Measurements from ENCODE around the gene ADAM33. TPM values are rescaled to one million over a fixed set of nuclear protein-coding genes. Genes with fewer than 3 reads are reported as not detected.

ADAM33 gene
- total and polyA plus RNA-seq, 4 donors, result 0.11 to 1.2 (median 0.60) TPM

DNA sequence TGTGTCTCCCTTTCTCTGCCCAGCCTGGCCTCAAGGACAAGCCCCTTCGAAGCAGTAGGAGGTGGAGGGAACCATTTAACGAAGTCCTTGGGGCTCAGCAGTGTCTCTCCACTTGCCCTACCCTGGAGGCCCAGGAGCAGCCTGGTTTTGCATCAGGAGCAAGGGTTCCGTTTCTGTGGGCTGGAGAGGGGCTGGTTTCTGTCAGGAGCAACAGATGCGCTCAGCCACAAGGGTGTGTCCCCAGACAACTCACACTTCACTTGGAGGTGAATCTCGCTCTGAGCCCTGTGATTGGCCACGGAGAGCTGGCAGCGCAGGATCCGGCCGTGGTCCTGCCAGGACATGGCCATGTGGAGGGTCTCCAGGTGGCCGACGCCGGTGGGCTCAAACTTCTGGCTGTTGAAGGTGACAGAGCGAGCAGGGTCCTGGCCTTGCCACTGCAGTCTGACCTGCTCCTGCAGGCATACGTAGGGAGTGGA is 23.7 kb upstream of the ADAM33 start:
- Histone ChIP-seq H3K4me1 (ENCODE audit: control insufficient read depth in 4 of 4, insufficient read depth in 4 of 4, low read length in 3 of 4) (no peaks in the 10 kb centered on the region), H3K4me3 (ENCODE audit: low read depth in 1 of 3, low read length in 3 of 3) (no peak overlapping the region), H3K27me3 (ENCODE audit: control insufficient read depth in 4 of 4, insufficient read depth in 4 of 4, low read length in 3 of 4) (no peaks in the 10 kb centered on the region), H3K27ac (ENCODE audit: low read depth in 1 of 2, low read length in 2 of 2) (no peak overlapping the region), H3K9me3 (ENCODE audit: control insufficient read depth in 4 of 4, low read length in 3 of 4) (no peaks in the 10 kb centered on the region), H3K9ac (ENCODE audit: low read depth in 1 of 2, low read length in 2 of 2) (no peak overlapping the region), H3K36me3 (ENCODE audit: control insufficient read depth in 4 of 4, insufficient read depth in 3 of 4, low read depth in 1 of 4, low read length in 3 of 4) (no peaks in the 10 kb centered on the region)
- 81% methylated on average over 14 of the region's 14 CpGs for WGBS
- DNase-seq (ENCODE audit: low spot score), result no peak
- TF ChIP-seq, protein P1, sequence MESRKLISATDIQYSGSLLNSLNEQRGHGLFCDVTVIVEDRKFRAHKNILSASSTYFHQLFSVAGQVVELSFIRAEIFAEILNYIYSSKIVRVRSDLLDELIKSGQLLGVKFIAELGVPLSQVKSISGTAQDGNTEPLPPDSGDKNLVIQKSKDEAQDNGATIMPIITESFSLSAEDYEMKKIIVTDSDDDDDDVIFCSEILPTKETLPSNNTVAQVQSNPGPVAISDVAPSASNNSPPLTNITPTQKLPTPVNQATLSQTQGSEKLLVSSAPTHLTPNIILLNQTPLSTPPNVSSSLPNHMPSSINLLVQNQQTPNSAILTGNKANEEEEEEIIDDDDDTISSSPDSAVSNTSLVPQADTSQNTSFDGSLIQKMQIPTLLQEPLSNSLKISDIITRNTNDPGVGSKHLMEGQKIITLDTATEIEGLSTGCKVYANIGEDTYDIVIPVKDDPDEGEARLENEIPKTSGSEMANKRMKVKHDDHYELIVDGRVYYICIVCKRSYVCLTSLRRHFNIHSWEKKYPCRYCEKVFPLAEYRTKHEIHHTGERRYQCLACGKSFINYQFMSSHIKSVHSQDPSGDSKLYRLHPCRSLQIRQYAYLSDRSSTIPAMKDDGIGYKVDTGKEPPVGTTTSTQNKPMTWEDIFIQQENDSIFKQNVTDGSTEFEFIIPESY (IDR thresholded peaks at IDR 0.05), result no peak
- TF ChIP-seq JUND (IDR thresholded peaks at IDR 0.05) (no peak), FOXA1 (IDR thresholded peaks at IDR 0.05) (no peak)
- TF ChIP-seq, protein P2, sequence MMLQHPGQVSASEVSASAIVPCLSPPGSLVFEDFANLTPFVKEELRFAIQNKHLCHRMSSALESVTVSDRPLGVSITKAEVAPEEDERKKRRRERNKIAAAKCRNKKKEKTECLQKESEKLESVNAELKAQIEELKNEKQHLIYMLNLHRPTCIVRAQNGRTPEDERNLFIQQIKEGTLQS (IDR thresholded peaks at IDR 0.05), result no peak

DNA sequence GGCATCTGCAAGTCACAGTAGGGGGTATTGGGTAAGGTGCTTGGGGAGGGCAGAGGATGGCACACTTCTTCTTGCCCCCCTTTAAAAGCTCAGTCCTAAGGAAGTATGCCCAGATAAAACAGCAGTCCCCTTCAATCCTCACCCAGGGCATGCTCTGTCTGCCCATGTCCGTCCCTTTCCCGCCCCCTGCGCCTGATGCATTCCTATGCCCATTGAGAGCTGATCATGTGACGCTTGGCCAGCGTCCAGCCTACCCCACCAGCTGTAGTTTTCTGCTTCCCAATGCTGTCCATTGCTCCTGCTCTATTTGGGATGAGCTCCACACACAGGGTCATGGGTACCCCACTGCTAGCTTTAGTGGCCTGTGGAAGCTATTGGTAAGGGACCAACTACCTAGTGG is 22.3 kb upstream of the ADAM33 start:
- DNase-seq (ENCODE audit: low spot score), result no peak
- Histone ChIP-seq H3K9ac (ENCODE audit: low read depth in 1 of 2, low read length in 2 of 2) (no peak overlapping the region), H3K36me3 (ENCODE audit: control insufficient read depth in 4 of 4, insufficient read depth in 3 of 4, low read depth in 1 of 4, low read length in 3 of 4) (no peaks in the 10 kb centered on the region), H3K4me1 (ENCODE audit: control insufficient read depth in 4 of 4, insufficient read depth in 4 of 4, low read length in 3 of 4) (no peaks in the 10 kb centered on the region), H3K27me3 (ENCODE audit: control insufficient read depth in 4 of 4, insufficient read depth in 4 of 4, low read length in 3 of 4) (no peaks in the 10 kb centered on the region), H3K4me3 (ENCODE audit: low read depth in 1 of 3, low read length in 3 of 3) (no peak overlapping the region), H3K9me3 (ENCODE audit: control insufficient read depth in 4 of 4, low read length in 3 of 4) (no peaks in the 10 kb centered on the region), H3K27ac (ENCODE audit: low read depth in 1 of 2, low read length in 2 of 2) (no peak overlapping the region)
- 74% methylated on average over 5 of the region's 5 CpGs for WGBS
- TF ChIP-seq, protein P3, sequence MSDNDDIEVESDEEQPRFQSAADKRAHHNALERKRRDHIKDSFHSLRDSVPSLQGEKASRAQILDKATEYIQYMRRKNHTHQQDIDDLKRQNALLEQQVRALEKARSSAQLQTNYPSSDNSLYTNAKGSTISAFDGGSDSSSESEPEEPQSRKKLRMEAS (IDR thresholded peaks at IDR 0.05), result no peak
- TF ChIP-seq FOXA1 (IDR thresholded peaks at IDR 0.05) (no peak), YY1 (IDR thresholded peaks at IDR 0.05) (no peak), HNF4A (conservative IDR thresholded peaks at IDR 0.05) (no peak)
- TF ChIP-seq, protein P2 (IDR thresholded peaks at IDR 0.05), result no peak

DNA sequence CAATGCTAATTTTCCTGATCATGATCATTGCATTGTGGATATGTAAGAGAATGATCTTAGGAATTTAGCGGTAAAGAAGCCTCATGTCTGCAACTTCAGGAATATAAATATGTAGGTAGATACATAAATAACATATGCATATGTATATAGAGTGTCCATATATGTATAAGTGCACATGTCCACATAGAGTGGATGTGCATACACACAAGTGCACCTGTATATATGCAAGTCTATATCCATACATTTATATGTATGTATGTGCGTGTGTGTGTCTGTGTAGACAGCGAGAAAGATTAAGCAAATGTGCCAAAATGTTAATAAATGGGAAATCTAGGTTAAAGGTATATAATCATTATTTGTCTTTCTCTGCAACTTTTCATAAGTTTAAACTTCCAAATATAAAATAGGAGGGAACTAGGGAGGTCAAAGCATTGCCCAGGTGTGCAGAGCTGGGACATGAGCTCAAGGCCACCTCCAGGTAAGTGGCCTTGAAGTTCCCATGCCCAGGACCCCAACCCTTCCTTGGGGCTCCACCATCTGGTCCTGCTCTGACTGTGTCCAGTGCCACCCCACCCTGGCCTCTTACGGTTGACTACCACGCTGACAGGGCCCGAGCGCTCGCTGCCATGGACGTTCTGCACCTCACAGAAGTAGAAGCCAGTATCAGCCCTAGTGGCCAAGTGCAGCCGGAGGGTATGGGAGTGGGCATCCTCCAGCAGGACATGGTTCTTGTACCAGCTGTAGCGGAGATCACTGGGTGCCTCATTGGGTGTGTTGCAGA is 21.0 kb upstream of the ADAM33 start:
- no peak overlapping the region for H3K9ac ChIP-seq (ENCODE audit: low read depth in 1 of 2, low read length in 2 of 2)
- H3K9me3 ChIP-seq (ENCODE audit: control insufficient read depth in 4 of 4, low read length in 3 of 4), result no peaks in the 10 kb centered on the region
- TF ChIP-seq, protein P2 (IDR thresholded peaks at IDR 0.05), result no peak
- TF ChIP-seq, protein P1 (IDR thresholded peaks at IDR 0.05), result no peak
- TF ChIP-seq FOXA1 (IDR thresholded peaks at IDR 0.05), result no peak
- no peak for TF ChIP-seq GABPA (IDR thresholded peaks at IDR 0.05 in 1 of 2, conservative IDR thresholded peaks at IDR 0.05 in 1 of 2)
- no peak for TF ChIP-seq TAF1 (conservative IDR thresholded peaks at IDR 0.05)
- TF ChIP-seq SP1 (IDR thresholded peaks at IDR 0.05), result no peak
- TF ChIP-seq FOXA2 (IDR thresholded peaks at IDR 0.05), result no peak
- TF ChIP-seq RAD21 (IDR thresholded peaks at IDR 0.05), result no peak
- no peak for TF ChIP-seq EGR1 (IDR thresholded peaks at IDR 0.05; ENCODE audit: low read depth in 2 of 2)
- TF ChIP-seq YY1 (IDR thresholded peaks at IDR 0.05), result no peak
- TF ChIP-seq, protein P3 (IDR thresholded peaks at IDR 0.05), result no peak
- no peaks in the 10 kb centered on the region for H3K36me3 ChIP-seq (ENCODE audit: control insufficient read depth in 4 of 4, insufficient read depth in 3 of 4, low read depth in 1 of 4, low read length in 3 of 4)
- no peaks in the 10 kb centered on the region for H3K27me3 ChIP-seq (ENCODE audit: control insufficient read depth in 4 of 4, insufficient read depth in 4 of 4, low read length in 3 of 4)
- H3K4me3 ChIP-seq (ENCODE audit: low read depth in 1 of 3, low read length in 3 of 3), result no peak overlapping the region
- no peak overlapping the region for H3K27ac ChIP-seq (ENCODE audit: low read depth in 1 of 2, low read length in 2 of 2)
- 96% methylated on average over 11 of the region's 11 CpGs for WGBS
- no peaks in the 10 kb centered on the region for H3K4me1 ChIP-seq (ENCODE audit: control insufficient read depth in 4 of 4, insufficient read depth in 4 of 4, low read length in 3 of 4)
- DNase-seq (ENCODE audit: low spot score), result no peak
